ENCODE data around the gene HOXA5.

HOXA5 gene

DNA sequence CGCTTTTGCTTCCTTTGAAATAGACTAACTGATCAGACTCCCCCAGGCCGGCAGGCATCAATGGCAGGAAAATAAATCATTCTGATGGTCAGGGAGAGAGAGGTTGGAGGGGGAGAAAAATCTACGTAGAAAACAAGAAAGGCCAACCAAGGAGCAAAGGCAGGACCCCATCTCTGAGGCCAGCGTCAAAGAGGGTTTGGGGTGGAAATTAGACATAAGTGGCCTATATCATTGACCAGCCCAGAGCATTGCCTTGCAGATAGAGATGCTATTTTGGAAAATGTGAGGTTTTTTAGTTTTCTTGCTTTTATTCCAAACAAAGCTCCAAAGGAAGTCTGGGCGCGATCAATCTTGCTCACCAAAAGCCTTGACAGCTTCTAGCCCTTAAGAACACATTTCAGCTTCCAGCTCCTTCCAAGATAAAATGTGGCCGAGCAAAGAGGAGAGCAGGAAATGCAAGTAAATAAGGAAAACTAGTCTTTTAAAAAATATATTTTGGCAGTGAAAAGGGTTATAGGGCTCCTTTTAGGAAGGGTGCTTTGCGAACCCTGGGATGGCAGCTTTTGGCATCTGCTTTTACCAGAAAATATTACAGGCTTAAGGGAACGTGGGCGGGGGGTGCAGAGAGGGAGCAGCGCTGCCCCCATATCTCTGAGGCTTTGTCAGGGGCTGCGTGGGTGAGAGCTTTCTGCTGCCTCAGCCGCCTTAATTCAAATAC, 39.0 kb downstream of the HOXA5 start:
- no peak for DNase-seq

DNA sequence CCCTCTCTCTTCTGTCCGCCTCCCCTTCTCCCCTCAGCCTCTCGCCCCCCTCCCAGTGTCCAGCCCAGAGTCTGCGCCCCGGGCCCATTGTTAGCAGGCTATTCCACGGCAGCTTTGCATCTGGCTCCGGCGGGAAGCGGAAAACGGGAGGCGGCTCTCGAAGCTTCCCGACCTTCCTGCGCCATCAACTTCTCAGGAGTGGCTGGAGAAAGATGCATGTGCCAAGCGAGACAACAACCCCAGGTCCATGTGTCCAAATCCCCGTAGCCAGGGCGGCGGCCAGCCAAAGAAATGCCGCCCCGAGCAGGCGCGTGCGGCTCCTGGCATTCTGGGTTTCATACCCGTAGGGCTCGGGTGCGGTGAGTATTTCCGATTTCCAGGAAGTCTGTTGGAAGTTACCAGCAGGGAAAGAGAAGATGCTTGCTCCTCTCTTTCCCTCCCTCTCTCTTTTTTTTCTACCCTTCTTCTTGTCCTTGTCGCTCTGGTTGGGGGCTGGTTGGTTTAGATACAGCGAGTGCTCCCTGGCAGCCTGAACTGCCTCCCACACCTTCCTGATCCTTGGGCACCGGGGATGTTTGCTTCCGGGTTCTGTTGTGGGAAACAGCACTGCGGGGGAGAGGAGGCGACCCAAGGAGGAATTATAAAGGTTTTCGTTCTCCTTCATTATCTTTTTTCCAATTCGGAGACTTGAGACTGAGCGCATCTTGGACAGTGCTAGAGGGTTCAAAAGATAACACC, 39.8 kb downstream of the HOXA5 start:
- DNase-seq, result no peak

DNA sequence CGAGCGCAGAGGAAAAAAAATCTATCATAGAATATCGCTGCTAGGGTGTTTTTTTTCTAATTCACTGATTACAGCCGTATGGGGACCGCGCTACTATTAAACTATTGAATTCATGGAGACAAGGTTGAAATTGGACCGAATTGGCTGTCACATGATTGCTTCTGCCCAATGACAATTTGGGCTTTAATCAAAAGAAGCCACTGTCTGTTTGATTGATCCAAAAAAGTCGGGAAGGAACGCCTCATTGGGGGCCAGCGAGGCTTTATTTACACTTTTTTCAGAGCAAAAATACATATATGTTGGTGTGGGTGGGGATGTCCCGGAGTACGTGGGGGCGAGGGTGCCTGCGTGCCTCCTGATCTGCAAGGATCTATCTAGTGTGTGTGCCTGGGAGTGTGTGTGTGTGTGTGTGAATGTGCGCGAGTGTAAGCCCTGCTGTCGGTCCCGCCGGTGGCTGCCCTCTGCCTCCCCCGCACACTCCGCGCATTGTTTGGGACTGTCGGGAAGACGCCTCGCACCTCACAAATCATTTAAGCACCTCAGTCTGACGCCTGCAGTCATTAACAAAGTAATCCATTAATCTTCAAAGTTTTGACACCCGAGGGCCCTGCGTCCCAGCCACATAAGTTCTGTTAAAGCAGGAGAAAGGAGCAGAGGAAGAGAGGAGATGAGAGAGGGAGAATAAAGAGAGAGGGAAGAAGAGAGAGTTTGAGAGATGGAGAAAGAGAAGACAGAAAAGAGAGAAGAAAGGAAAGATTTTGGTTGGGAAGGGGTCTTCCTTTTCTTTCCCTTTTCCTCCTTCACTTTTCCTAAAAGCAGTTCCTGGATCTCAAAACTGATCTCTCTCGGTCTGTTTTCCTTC, 40.7 kb downstream of the HOXA5 start, which contains the start of gene HOXA2:
TSS of gene HOXA2 (minus strand) at position 103 of the 862 bp plus-strand sequence. CDS start 183 bp downstream, outside the sequence.
- DNase-seq, result no peak

DNA sequence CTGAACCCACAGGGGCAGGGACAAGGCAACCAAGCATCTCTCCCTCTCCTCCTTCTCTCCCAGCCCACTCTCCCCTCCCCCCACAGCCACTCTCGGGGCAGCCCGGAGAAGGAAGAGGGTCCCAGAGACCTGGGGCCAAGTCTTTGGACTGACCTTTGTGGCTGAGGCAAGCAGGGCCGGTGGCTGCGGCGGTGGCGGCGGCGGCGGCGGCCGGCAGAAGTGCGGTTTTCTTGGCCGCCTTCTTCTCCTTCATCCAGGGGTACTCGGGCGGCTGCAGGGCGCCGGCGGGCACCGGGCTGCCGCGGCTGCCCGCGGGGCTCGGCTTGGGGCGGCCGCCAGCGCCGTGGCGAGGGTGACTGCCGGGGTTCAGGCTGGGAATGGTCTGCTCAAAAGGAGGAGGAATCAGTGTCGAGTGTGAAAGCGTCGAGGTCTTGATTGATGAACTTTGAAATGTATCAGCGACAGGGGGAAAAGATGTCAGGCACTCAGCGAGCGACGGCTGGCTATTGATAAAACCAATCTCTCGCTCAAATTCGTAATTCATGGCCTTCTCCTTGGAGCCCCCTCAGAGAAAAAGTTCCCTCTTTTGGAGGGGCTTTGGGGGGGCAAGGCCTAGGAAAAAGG, 41.4 kb downstream of the HOXA5 start:
- no peak for DNase-seq

DNA sequence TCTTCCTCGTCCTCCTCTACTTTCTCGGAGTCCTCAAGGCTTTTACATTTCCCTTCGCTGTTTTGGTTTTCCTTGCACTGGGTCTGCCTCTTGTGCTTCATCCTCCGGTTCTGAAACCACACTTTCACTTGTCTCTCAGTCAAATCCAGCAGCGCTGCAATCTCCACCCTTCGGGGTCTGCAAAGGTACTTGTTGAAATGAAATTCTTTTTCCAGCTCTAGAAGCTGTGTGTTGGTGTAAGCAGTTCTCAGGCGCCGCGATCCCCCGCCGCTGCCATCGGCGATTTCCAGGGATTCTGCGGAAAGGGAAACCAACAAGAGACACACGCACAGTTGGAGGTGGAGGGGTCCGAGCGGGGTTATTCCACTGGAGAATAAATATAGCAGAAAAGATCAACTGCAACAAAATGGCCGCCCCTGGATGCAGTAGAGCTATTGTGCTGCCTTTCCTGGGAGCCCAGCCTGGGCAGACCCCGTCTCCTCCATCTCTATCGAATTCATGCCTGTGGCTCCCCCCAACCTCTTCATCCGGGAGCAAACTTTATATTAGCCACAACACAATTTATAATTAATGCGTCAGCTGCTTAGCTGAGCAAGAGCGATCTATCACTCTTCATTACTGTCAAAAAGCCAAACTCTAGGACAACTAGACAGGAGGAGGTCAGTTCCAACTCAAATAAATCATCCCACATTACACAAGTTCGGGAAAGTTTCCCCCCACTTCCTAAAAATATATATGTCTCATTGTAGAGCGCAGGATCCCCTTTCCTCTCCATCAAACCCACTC, 42.1 kb downstream of the HOXA5 start:
- no peak for DNase-seq

DNA sequence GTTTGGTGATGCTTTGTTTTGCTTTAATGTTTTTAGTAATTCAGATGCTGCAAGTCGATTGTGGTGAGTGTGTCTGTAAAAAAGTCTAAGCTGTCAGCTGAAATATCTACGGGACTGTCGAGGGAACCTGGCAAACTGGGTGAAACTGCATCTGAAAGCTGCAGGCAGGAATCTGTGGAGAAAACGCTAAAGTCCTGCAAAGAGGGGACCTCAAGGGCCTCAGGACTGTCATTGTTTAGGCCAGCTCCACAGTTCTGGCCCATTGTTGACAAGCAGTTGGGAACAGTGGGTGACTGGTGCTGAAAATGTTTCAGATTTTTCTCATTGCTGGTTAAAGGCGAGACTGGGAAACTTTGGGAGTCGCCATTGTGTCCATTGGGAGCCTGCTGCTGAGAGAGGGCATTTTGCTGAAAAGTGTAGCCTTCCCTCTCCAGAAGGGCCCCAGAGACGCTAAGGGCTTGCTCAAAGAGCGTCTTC, 42.7 kb downstream of the HOXA5 start:
- DNase-seq, result no peak

DNA sequence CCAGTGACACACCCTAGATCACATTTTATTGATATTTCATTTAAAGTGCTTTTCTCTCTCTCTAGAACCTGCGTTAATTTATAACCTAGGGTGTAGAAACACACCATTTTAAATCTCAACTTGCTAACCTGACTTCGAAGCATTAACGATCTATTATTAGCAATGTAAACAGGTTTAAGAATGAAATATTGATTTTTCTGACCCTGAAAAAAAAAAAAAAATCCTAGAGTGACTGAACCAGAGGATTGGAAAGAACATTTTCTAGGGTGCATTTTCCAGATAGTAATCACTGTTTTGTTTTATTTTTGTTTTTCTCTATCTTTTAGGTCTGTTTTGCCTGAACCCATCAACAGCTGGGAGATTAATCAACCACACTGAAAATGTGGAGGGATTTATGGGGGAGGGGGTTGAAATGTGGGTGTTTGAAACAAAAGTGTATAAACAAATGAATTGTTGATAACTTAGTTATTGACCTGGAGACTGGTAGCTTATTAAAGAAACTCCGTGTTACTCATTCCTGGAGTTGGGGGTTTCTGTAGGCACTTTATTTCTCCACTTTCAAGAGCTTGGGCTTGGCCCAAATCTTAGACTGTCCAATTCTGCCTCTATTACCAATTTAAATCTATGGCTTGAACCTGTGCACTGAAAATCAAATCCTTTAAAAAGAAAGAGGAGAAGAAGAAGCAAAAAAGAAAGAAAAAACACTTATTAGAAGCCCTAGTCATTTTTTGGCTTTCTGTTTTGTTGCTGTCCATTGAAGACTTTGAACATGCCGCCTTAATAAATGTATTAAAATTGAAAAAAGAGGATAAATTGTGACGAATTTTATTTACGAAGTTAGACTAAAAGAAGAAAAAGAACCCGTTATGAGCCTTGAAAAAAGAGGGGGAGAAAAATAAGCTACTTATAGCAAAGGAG, 43.8 kb downstream of the HOXA5 start:
- DNase-seq, result no peak

DNA sequence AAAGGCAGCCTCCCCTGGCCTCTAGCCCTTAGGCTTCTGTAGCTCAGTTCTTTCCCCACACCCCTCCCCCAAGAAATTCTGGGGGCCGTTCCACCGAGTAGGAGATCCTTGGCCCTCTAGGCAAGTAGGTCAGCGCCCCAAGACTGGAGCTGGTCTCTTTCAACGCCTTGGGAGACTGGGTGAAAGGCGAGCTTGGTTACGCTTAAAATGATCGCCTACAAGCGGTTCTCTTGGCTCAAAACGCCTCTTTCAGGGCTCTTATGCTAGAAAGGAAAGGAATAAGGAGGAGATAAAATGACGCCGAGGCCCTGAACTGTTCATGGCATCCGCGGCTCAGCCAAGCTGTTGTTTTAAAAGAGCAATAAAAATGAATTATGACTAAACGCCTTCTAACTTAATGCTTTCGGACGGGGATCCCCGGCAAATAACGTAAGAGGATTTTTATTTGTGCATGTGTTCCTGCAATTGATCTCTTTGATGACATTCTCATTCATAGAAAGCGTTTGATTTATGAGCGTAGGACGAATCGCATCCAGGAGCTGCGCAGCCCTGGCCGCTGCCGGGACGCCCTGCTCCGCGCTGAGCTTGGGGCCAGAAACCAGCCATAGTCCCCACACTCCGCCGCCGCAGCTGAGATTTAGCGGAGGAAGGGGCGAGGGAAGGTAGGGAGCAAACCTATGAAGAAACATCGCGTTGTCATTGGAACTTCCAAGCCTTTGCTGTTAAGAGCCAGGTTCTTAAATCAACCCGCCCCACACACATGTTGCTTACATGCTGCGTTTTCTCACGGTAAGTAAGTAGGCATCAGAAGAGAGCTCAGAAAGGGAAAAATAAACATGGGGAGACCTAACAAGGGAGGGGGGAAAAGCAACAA, 44.7 kb downstream of the HOXA5 start:
- DNase-seq, result no peak

DNA sequence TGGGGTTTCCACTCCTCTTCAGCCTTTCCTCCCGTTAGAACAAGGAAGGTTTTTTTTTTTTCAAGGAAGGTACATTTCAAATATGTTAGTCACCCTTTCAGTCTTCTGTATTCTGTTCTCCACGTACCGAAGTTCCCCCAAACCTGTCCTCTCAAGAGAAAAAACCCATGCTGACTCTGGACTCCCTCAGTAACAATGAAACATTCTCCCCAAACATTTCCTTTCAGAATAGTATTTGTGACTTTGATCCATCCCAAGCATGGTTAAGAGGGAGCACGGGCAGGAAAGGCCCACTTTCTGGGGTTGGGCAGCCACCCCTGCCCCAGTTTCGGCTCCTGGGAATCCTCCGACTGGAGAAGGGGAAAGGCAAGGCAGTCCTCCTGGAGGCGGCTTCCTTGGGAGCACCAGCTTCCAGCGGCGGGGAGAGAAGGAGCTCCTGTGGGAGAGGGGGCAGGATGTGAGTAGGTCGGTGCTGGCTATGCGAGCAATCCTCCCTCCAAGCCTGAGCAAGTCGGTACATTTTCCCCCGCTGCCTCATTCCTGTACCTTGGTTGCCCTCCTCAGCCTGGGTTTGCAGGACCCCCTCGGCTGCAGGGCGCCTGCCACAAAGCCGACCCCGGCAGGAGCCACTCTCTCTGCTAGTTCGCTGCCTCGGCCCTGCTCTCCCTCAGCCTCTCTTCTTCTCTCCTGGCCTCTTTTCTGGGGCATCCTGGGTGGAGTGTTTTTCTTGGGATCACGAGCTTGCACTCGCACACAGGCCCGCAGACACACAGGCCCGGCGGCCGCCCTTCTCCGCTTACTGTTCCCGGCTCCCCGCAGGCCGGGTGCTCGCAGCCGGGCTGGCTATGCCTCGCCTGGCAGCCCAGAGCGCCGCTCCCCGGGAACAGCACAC, 45.5 kb downstream of the HOXA5 start:
- no peak for DNase-seq

DNA sequence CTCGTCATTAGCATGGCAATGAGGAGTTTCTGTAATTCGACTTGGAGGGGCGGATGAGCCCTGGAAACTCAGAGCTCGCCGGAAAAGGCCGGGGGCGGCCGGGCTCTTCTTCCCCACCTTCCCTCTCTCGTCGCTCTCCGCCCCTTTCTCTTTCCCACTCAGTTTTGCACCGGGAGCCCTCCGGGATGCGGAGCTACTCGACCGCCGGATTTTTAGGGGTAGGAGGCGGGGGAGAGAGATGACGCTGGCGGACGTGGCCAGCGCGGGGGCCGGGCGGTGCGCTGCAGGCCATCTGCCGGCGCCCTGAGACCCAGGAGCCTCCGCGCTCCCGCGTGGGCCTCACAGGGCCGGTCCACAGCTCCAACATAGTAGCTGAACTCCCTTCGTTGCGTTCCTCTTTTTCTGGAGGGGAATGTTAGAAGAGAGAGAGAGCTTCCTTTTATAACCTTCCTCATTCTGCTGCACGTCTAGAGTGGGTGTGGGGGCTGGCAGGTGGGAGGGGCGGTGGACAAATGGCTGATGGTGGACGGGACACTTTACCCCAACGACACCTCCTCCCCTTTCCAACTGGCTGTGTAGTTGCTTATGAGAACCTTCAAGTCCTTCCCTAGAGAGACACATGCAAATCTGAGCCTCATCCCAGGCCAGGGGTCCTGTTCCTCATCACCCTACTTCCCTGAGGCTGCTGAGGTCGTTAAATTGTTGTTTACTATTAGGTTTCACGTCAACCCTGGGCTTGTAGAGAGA, 46.5 kb downstream of the HOXA5 start:
- DNase-seq, result no peak

DNA sequence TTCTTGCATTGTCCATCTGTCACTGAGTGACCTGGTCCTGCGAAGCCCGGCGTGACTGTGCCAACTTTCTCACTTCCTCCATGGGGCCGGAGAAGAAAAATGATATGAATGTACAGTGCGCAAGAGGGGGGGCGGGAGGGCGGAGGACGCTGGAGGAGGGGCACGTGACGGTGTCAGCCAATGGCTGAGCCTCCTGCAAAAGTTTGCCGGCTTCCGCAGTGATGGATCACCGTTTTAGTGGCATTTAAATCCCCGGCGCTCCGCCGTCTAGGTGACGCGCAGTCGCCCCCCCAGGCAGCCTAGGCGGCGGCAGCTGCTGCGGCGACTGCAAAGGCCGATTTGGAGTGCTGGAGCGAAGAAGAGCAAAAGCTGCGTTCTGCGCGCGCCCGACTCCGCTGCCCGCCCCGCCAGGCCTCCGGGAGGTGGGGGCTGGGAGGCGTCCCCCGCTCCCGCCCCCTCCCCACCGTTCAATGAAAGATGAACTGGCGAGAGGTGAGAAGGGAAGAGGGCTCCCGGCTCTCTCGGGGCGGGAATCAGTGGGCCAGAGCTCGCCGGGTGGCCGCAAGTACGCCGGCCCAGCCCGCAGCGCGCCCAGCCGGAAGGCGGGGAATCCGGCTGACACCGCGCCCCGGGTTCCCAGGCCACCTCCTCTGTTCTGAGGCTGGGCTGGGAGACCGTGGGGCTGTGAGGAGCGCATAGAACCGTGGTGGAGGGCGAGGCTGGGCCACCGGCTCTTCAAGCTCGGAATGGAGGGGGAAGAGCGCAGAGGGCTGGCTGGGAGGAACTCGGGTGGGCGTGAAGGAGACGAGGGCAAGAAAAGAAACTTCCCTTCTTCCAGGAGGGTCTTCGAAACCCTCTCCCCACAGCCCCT, 47.3 kb downstream of the HOXA5 start, which contains the start of gene HOXA1:
TSS of gene HOXA1 (minus strand) at position 104 of the 871 bp plus-strand sequence. CDS start at position 16, 88 bp downstream.
- DNase-seq, result no peak

DNA sequence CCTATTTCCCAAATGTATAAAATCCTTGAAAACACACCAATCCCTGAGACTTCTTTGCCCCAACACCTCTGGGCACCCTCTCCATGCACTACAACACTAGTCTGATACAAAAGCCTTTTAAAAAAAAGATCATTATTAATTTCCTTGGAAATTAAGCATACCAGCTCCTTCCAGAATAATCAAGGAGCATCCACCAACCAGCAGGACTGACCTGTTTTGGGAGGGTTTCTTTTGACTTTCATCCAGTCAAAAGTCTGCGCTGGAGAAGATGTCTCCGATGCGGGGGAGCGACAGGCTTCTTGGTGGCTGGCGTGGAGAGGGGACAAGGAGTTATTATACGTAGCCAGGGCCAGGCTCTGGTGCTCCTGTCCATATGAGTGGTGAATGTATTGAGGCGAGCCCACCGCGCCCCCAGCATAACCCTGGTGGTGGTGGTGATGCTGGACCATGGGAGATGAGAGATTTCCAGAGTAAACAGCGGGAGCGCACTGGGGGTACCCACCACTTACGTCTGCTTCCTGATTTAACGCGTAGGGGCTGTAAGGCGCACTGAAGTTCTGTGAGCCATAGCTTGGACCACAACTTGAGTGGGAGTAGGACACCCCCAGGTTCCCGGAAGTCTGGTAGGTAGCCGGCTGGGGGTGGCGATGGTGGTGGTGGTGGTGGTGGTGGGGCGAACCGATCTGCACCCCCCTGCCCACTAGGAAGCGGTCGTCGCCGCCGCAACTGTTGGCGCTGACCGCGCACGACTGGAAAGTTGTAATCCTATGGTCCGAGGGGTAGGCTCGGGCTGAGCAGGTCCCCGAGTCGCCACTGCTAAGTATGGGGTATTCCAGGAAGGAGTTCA, 48.2 kb downstream of the HOXA5 start:
- no peak for DNase-seq

DNA sequence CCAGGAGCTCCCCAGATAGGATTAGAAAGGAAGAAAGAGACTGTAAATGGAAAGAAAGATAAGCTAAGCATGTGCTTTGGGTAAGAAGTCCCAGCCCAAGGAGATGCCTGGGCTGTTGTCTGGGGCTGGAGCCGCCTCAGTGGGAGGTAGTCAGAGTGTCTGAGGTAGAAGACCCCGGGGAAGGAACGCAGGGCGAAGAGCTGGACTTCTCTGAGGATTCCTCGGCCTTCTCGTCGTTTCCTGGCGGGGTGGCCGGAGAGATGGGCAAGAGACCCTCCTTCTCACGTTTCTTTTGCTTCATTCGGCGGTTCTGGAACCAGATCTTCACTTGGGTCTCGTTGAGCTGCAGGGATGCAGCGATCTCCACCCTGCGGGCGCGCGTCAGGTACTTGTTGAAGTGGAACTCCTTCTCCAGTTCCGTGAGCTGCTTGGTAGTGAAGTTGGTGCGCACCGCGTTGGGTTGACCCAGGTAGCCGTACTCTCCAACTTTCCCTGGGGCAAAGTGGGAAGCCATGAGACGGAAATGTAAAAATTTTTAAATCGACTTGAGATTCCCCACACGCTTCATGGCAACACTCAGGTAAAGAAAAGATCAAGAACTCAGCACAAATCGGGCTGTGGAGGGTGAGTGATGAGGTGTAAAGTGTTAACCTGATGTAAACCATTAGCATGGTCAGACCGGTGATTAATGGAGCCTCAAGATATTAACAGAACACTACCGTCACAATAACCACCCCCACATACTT, 49.0 kb downstream of the HOXA5 start:
- DNase-seq, result no peak

DNA sequence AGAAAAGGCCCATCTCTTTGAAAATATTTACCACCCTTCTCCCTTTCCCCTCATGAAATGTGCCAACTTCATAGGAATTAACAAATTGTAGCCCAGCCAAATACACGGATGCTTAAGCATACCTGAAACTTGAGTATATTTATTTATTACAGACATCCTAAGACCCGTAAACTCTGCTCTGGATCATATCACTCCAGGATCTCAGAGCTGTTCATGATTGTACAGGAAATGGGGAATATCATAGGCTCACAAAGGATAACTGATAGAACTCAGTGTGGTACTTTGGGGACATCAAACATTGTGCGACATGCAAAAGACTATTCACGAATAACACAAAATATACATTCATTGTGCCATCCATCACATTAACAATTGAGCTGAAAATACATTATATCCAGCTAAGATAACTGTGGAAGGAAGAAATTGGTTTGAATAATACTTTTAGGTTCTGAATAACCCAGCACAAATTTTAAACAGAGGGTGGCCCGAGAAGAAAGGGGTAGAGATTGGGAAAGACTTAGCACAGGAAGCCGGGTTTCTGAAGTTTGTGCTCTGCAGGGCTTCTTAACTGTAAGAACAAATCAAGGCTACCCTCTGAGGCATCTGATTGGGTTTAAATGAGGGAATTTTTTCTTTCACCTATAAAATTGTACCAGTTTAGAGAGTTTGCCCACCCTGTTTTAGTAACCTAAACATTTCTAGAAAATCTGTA, 50.1 kb downstream of the HOXA5 start:
- no peak for DNase-seq

DNA sequence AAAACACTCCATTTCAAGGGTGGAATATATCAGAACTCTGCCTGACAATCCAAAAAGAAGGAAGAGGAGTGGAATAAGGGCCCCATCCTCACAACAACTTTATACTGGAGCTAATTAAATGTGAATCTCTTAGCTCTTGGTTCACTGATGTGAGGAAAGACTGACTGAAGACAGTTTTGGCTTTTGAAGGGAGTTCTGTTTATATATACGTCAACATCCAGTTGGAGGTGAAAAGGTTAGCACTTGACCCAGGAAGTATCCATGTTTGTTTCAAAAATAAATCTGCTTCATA, 50.7 kb downstream of the HOXA5 start:
- no peak for DNase-seq

All from NCI-H2029 treated with DMSO at 0.1 percent for 48 hours (cell line).